IPS-18c (cell line): ENCODE measurements around the gene PLIN4.

Experiments used
- H3K4me3 ChIP-seq: 2 replicates; pipeline ENCODE4 v1.7.0; 2013; ENCODE audit warnings: low read depth, mild to moderate bottlenecking, low read length, moderate library complexity; ENCODE audit not compliant: insufficient read depth
- H3K9me3 ChIP-seq: one replicate; pipeline ENCODE4 v1.6.1; 2013; ENCODE audit warnings: mild to moderate bottlenecking, low read length, moderate library complexity; ENCODE audit not compliant: control insufficient read depth, insufficient read depth

Gene PLIN4

GRCh38 chr19:4483385-4483784, 34.9 kb downstream of the PLIN4 start:
- Histone ChIP-seq H3K9me3 (no peaks in the 10 kb centered on the region), H3K4me3 (no peak overlapping the region)

GRCh38 chr19:4482721-4483364, 35.4 kb downstream of the PLIN4 start:
- H3K9me3 ChIP-seq = no peaks in the 10 kb centered on the region

GRCh38 chr19:4477034-4477801, 41.1 kb downstream of the PLIN4 start:
- H3K9me3 ChIP-seq = no peaks in the 10 kb centered on the region
- H3K4me3 ChIP-seq = no peak overlapping the region

More at GRCh38 chr19:4482721-4483364, 35.4 kb downstream of the PLIN4 start:
- no peak overlapping the region for H3K4me3 ChIP-seq

DNA sequence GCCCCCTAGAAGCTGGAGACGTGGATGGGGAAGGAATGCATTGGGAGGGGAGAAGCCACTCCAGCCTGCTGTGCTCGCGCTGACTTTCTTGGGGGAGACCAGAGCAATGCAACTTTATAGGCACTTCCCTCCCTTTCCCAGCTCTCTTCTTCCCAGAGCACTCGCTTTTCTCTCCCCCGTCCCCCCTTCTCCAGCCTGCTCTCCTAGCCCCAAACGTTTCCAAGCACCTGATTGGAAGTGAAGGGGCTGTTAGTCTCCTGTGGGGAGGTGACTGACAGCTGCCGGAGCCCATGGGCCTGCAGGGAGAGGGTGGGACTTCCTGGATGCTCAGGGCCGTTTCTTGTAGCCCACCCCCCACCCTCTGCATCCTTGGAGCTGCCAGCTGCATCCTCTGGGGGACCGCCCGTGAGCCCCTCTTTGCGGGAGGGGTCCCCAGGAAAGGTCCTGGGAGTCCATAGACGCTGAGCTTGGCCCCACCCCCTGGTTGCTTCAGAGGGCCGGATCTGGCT, 43.7 kb downstream of the PLIN4 start:
- Histone ChIP-seq H3K4me3 (peak overlapping the region; percentile 65), H3K9me3 (no peaks in the 10 kb centered on the region)

DNA sequence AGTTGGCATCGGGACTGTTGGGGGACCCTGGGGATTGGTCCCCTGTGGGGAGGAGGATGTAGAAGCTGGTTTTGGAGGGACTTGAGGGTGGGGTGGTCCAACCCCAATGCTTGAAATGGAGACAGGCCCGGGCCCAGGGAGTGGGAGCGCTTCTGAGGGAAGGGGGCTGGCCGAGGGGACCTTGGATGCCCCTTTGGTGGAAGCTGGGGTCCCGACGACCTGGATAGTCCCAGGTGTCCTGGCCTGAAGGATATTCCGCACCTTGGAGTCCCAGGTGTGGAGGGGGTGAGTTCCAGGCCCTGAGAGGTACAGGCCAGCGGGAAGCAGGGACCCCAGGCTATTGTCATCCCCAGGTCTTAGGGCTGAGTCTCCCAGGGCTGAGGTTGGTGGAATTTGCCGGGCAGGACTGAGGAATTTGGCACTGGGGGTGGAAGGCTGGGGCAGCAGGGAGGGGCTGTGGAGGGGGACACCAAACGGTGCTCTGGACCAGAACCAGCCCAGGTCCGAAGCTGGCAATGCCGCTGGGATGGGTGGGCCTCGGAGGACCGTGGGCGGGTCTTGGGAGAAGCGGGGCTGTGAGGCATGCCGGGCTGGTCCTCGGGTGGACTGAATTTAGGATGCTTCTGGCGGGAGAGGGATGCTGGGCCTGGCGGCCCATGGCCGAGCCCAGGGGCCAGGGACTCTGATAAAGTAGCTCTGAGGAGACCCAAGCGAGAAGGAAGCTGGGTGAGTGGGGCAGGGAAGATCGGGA, 44.3 kb downstream of the PLIN4 start:
- Histone ChIP-seq H3K4me3 (peak overlapping the region; percentile 65), H3K9me3 (no peaks in the 10 kb centered on the region)

DNA sequence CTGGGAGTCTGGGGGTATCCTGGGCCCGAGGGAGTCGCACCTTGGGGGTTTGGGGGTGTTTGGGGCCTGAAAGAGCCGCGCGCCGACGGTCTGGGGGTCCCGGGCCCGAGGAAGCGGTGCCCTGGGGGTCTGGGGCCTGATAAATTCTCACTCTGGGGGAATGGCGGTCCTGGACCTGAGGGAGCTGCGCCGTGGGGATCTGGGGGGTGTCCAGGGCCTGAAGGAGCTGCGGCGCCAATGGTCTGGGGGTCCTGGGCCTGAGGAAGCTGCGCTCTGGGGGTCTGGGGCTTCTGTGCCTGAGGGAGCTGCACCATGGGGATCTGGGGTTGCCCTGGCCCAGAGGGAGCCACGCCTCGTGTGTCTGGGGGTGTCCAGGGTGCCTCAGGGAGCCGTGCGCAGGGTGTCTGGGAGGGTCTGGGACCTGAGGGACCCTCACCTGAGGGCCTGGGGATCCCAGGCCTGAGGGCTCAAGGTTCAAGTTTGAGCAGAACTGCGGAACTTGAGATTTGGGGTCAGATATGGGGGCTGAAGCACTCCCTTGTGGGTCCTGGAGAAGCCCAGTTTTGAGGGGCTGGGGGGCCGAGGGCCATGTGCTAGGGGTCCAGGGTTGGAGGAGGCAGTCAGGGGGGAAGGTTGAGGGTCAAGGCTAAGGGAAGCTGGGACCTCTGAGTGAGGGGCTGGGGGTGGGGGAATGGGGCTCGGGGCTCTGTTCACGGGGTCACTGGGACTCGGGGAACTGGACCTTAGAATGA, 45.1 kb downstream of the PLIN4 start:
- Histone ChIP-seq H3K4me3 (peak overlapping the region; percentile 76), H3K9me3 (no peaks in the 10 kb centered on the region)

- H3K9me3 ChIP-seq = no peaks in the 10 kb centered on the region
Measured at GRCh38 chr19:4472174-4472974, 45.9 kb downstream of the PLIN4 start, which contains the start of gene HDGFL2. TSS of gene HDGFL2 (plus strand) at chr19:4472297. CDS start at chr19:4472351, 54 bp downstream.

GRCh38 chr19:4471403-4472173, 46.7 kb downstream of the PLIN4 start:
- peak overlapping the region; percentile 66 for H3K4me3 ChIP-seq
- H3K9me3 ChIP-seq = no peaks in the 10 kb centered on the region

More at GRCh38 chr19:4472174-4472974, 45.9 kb downstream of the PLIN4 start, which contains the start of gene HDGFL2:
- peak within 1 kb of the TSS; percentile 76 for H3K4me3 ChIP-seq

DNA sequence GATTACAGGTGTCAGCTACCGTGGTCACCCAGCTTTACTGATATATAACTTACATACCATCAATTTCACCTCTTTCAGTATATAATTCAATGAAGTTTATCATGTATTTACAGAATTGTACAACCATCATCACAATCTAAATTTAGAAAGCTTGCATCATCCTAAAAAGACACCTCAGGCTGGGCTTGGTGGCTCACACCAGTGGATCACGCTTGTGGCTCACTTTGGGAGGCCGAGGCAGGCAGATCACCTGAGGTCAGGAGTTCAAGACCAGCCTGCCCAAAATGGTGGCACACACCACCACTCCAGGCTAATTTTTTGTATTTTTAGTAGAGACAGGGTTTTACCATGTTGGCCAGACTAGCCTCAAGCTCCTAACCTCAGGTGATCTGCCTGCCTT, 50.5 kb downstream of the PLIN4 start:
- no peaks in the 10 kb centered on the region for H3K9me3 ChIP-seq
- no peak overlapping the region for H3K4me3 ChIP-seq

GRCh38 chr19:4464815-4465581, 53.3 kb downstream of the PLIN4 start:
- H3K9me3 ChIP-seq = no peaks in the 10 kb centered on the region
- no peak overlapping the region for H3K4me3 ChIP-seq

- Histone ChIP-seq H3K4me3 (peak within 1 kb of the TSS; percentile 71), H3K9me3 (peaks cover 2% of the 10 kb centered on the region)
Measured at GRCh38 chr19:4457654-4458395, 60.5 kb downstream of the PLIN4 start, which contains the start of gene UBXN6. TSS of gene UBXN6 (minus strand) at chr19:4457794. CDS start at chr19:4457697, 97 bp downstream.

DNA sequence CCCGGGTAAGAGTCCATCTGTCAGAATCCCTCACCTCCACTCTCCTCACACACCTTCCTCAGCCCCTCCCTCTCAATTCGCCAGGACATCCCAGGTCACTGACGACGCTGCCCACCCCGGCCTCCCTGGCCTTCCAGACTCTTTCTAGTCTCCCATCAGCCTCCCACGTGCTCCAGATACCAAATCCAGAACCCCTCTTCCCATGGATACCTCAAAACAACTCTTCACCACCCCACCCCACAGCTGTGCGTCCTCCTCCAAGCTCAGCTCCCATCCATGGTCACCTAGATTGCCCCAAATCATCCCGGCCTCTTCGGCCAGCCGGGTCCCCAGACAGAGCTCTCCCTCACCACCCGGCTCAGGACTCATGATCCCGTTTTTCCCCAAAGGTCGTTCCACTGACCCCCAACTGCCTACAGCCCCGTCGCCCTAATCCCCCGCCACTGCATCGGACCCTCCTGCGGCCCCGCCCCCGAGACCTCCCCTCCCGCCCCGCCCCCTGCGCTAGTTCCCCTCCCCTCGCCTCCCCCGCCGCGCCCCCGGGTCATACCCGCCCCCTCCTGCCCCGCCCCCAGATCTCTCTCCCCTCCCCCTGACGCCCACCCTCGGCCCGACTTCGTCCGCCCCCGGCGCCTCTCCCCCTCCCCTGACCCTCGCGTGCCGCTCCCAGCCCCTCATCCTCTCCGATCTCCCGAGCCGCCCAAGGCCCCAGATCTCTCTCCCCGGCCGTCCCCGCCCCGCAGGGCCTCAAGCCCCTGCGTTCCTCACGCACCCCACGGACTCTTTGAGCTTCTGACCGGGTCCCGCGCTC, 61.2 kb downstream of the PLIN4 start:
- peak overlapping the region; percentile 71 for H3K4me3 ChIP-seq
- H3K9me3 ChIP-seq = peaks cover 2% of the 10 kb centered on the region

- Histone ChIP-seq H3K9me3 (peaks cover 2% of the 10 kb centered on the region), H3K4me3 (peak overlapping the region; percentile 65)
Measured at GRCh38 chr19:4456476-4456842, 61.8 kb downstream of the PLIN4 start.
